ENCODE data around the gene HOXC11. TPM values are rescaled to one million over a fixed set of nuclear protein-coding genes. Genes with fewer than 3 reads are reported as not detected.

HOXC11 gene
- total and polyA plus RNA-seq, 2 of the 4 experiments (the other 2 are of a cell fraction) = not detected

DNA sequence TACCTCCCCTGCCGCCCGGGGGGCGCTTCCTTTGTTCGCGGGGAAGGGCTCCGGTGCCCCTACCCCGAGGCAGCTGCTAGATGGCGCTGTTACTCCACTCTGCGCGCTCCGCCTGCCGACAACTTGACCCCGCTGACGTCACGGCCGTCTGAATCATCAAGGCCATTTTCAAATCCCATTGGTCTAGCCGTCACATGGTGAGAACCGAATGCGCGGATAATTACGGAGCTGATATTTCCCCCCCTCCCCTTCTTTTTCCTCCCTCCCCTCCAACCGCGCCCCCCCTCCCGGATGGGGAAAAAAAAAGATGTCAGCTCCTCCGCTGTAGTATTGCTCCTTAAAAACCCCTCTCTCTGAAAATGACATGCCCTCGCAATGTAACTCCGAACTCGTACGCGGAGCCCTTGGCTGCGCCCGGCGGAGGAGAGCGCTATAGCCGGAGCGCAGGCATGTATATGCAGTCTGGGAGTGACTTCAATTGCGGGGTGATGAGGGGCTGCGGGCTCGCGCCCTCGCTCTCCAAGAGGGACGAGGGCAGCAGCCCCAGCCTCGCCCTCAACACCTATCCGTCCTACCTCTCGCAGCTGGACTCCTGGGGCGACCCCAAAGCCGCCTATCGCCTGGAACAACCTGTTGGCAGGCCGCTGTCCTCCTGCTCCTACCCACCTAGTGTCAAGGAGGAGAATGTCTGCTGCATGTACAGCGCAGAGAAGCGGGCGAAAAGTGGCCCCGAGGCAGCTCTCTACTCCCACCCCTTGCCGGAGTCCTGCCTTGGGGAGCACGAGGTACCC is 12.2 kb downstream of the HOXC11 start, which contains the start of gene HOXC10:
Gene HOXC10 (plus strand): TSS at position 246 of the 791 bp plus-strand sequence. CDS start 114 bp downstream, at position 360.
- in situ Hi-C loops (cut with MboI; ENCODE audit: low sequenced_read_pairs) = no loop called here
- no peak within 1 kb of the TSS; the same call in 1 of the 2 replicates for H3K23ac ChIP-seq (ENCODE audit: low read depth, low read length)
- H2BK20ac ChIP-seq (ENCODE audit: low read depth, low read length) = no peak within 1 kb of the TSS
- peaks cover 94% of the 10 kb centered on the region for H3K27me3 ChIP-seq (ENCODE audit: control insufficient read depth, insufficient read depth, low read length)
- no peak within 1 kb of the TSS for H3K4me3 ChIP-seq (ENCODE audit: insufficient read depth, low read depth, low read length)
- H2BK15ac ChIP-seq (ENCODE audit: low read depth, low read length) = no peak within 1 kb of the TSS
- peaks cover 6% of the 10 kb centered on the region for H3K9me3 ChIP-seq (ENCODE audit: control insufficient read depth, insufficient read depth, low read length)
- no peak within 1 kb of the TSS for H4K8ac ChIP-seq (ENCODE audit: low read depth in 2 of 2, low read length in 2 of 2)
- no peak within 1 kb of the TSS for H3K4ac ChIP-seq (ENCODE audit: low read depth, low read length)
- H3K18ac ChIP-seq (ENCODE audit: low read depth, low read length) = no peak within 1 kb of the TSS
- no peaks in the 10 kb centered on the region for H3K9me1 ChIP-seq (ENCODE audit: insufficient read depth, low read length)
- H4K5ac ChIP-seq (ENCODE audit: low read depth, low read length) = no peak within 1 kb of the TSS
- dilution Hi-C loops (cut with HindIII; ENCODE audit: low sequenced_read_pairs, unreplicated experiment) = no loop called here
- H3K36me3 ChIP-seq (ENCODE audit: control insufficient read depth, insufficient read depth, low read length) = no peaks in the 10 kb centered on the region
- no peaks in the 10 kb centered on the region for H4K20me1 ChIP-seq (ENCODE audit: insufficient read depth, low read length)
- no peak within 1 kb of the TSS for H2BK5ac ChIP-seq (ENCODE audit: low read depth, low read length, poor library complexity, severe bottlenecking)
- no peak within 1 kb of the TSS for H3K27ac ChIP-seq (ENCODE audit: insufficient read depth, low read length)
- H3K9ac ChIP-seq (ENCODE audit: low read depth, low read length) = no peak within 1 kb of the TSS
- no peak within 1 kb of the TSS for H3K14ac ChIP-seq (replicated peaks; ENCODE audit: low read depth, low read length)
- peak within 1 kb of the TSS; percentile 39 for H2AFZ ChIP-seq (replicated peaks; ENCODE audit: low read length, poor library complexity)
- POLR2A ChIA-PET (ENCODE audit: unreplicated experiment) = no interaction called here
- 0 out of 2 replicates have a peak, but pooled peaks cover 2% of the 10 kb centered on the region for H3K4me1 ChIP-seq (ENCODE audit: control insufficient read depth, insufficient read depth, low read length)
- no peaks in the 10 kb centered on the region for H3K79me1 ChIP-seq (ENCODE audit: low read depth in 1 of 2, low read length in 2 of 2)
- WGBS, 2 experiments (ENCODE audit: extremely low coverage in 2 of 2, insufficient read length in 1 of 2) = 2% methylated on average over 13 of the region's 55 CpGs; no CpG with 5 or more reads in 1 of the 2 experiments
- no TSS peak for BruUV-seq (replicated peaks)
- H2AK9ac ChIP-seq (replicated peaks; ENCODE audit: low read depth, low read length, poor library complexity) = no peak within 1 kb of the TSS
- H3K4me2 ChIP-seq (ENCODE audit: low read depth, low read length) = no peak within 1 kb of the TSS
- CTCF ChIA-PET = interaction anchor here (0.6 to 1.3 kb wide), 4 partner anchors 15 to 241 kb away, joined by 3 to 9 read pairs (median 4); partner anchors contain the start of gene HOXC9
- ATAC-seq (ENCODE audit: low read depth) = 0 out of 2 replicates have a peak, but pooled peaks have one; percentile 27
- H2AK5ac ChIP-seq (ENCODE audit: low read depth, low read length) = no peak within 1 kb of the TSS
- no peak within 1 kb of the TSS for H4K91ac ChIP-seq (ENCODE audit: insufficient read depth, low read depth, low read length)
- no peak within 1 kb of the TSS for H2BK120ac ChIP-seq (ENCODE audit: low read depth, low read length)
- intact Hi-C loops (cut with micrococcal nuclease) = loop anchor here (5.0 kb wide), 1 partner anchor 218 kb away; no protein-coding TSS in a partner anchor
- DNase-seq = peak; percentile 75
- no peak within 1 kb of the TSS for H3K56ac ChIP-seq (ENCODE audit: extremely low read depth, insufficient read depth, low read length)
- TF ChIP-seq RAD21 (IDR thresholded peaks at IDR 0.05; ENCODE audit: low read length) (peak; percentile 64), CEBPB (IDR thresholded peaks at IDR 0.05; ENCODE audit: low read depth, low read length) (no peak), SMC3 (IDR thresholded peaks at IDR 0.05; ENCODE audit: low read depth, low read length) (peak; percentile 22; the same call in 1 of the 2 replicates), MAZ (IDR thresholded peaks at IDR 0.05; ENCODE audit: borderline replicate concordance, low read depth, low read length) (peak; percentile 22; the same call in 1 of the 2 replicates), CTCF (conservative IDR thresholded peaks at IDR 0.05; ENCODE audit: low read depth, low read length) (peak; percentile 61), CHD1 (IDR thresholded peaks at IDR 0.05; ENCODE audit: low read depth, low read length) (no peak), RFX5 (IDR thresholded peaks at IDR 0.05; ENCODE audit: low read depth, low read length) (no peak), FOS (IDR thresholded peaks at IDR 0.05; ENCODE audit: low read depth, low read length) (0 out of 2 replicates have a peak, but pooled peaks have one; percentile 21), RCOR1 (IDR thresholded peaks at IDR 0.05; ENCODE audit: insufficient replicate concordance, low read length) (no peak), MXI1 (IDR thresholded peaks at IDR 0.05; ENCODE audit: borderline replicate concordance, low read depth, low read length) (no peak)
- TF ChIP-seq, protein P1, sequence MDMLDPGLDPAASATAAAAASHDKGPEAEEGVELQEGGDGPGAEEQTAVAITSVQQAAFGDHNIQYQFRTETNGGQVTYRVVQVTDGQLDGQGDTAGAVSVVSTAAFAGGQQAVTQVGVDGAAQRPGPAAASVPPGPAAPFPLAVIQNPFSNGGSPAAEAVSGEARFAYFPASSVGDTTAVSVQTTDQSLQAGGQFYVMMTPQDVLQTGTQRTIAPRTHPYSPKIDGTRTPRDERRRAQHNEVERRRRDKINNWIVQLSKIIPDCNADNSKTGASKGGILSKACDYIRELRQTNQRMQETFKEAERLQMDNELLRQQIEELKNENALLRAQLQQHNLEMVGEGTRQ (IDR thresholded peaks at IDR 0.05; ENCODE audit: low read depth, low read length) = peak; percentile 81
